DND-41 (cell line): ENCODE measurements around the gene HOXC10.

Experiments
- ATAC-seq: fragments of 200-7000 bp; cut with Tn5 transposase; 3 replicates; pipeline ENCODE4 v1.9.1; 2021; ENCODE audit warnings: low read depth; ENCODE audit not compliant: insufficient read depth
- DNase-seq: peaks from one replicate; pipeline ENCODE4 v3.0.0-alpha.2; 2020
- H2AFZ ChIP-seq: 2 replicates; pipeline ENCODE4 v1.6.0; 2012; ENCODE audit warnings: low read depth, low read length
- H3K27ac ChIP-seq: 2 replicates; pipeline ENCODE4 v1.5.1; 2012; ENCODE audit warnings: low read length, inconsistent platforms
- H3K27me3 ChIP-seq: fragments of 200-600 bp; sonication (generic); 2 replicates; pipeline ENCODE4 v1.6.0; 2012; ENCODE audit warnings: low read length, mild to moderate bottlenecking, inconsistent platforms; ENCODE audit not compliant: insufficient read depth, poor library complexity
- H3K36me3 ChIP-seq: 2 replicates; pipeline ENCODE4 v1.5.1; 2012; ENCODE audit warnings: low read length, inconsistent platforms; ENCODE audit not compliant: insufficient read depth
- H3K4me1 ChIP-seq: 2 replicates; pipeline ENCODE4 v1.5.1; 2012; ENCODE audit warnings: mild to moderate bottlenecking, low read length; ENCODE audit not compliant: insufficient read depth
- H3K4me2 ChIP-seq: 2 replicates; pipeline ENCODE4 v1.6.0; 2012; ENCODE audit warnings: mild to moderate bottlenecking, moderate library complexity, low read length, inconsistent platforms; ENCODE audit not compliant: insufficient read depth
- H3K4me3 ChIP-seq, 2 experiments: fragments of 200-600 bp in 1 of 2; shearing (Covaris generic) in 1 of 2; 2 replicates each; pipeline ENCODE4 v1.5.1; 2012 to 2016; ENCODE audit warnings: inconsistent platforms in 2 of 2, low read length in 2 of 2, mild to moderate bottlenecking in 2 of 2, low read depth in 1 of 2, moderate library complexity in 1 of 2
- H3K79me2 ChIP-seq: 2 replicates; pipeline ENCODE4 v1.6.0; 2012; ENCODE audit warnings: low read length, inconsistent platforms; ENCODE audit not compliant: insufficient read depth
- H3K9ac ChIP-seq: 2 replicates; pipeline ENCODE4 v1.6.0; 2012; ENCODE audit warnings: low read depth, mild to moderate bottlenecking, inconsistent platforms, low read length, moderate library complexity
- H3K9me3 ChIP-seq: 2 replicates; pipeline ENCODE4 v1.5.1; 2012; ENCODE audit warnings: low read length, moderate library complexity, mild to moderate bottlenecking, inconsistent platforms; ENCODE audit not compliant: insufficient read depth, severe bottlenecking
- H4K20me1 ChIP-seq: 2 replicates; pipeline ENCODE4 v1.6.0; 2012; ENCODE audit warnings: low read length; ENCODE audit not compliant: insufficient read depth
- EZH2 ChIP-seq: IDR thresholded peaks from 3 replicates; pipeline ENCODE4 v1.6.1; 2012; ENCODE audit warnings: borderline replicate concordance, low read depth, mild to moderate bottlenecking, moderate library complexity, low read length, inconsistent platforms; ENCODE audit not compliant: severe bottlenecking
- TF ChIP-seq, protein P1 (sequence below): IDR thresholded peaks from 2 replicates; pipeline ENCODE4 v1.5.1; 2012; ENCODE audit warnings: borderline replicate concordance, low read length, moderate library complexity, mild to moderate bottlenecking; ENCODE audit not compliant: poor library complexity, severe bottlenecking; ENCODE audit errors: extremely low read depth

The HOXC10 gene

GRCh38 chr12:53993162-53994008 lies 8.4 kb downstream of the HOXC10 start:
- Histone ChIP-seq H3K4me3 (no peak overlapping the region), H3K27me3 (peaks cover 75% of the 10 kb centered on the region), H4K20me1 (no peaks in the 10 kb centered on the region), H3K9ac (no peak overlapping the region), H3K9me3 (no peaks in the 10 kb centered on the region), H3K4me1 (peaks cover 31% of the 10 kb centered on the region), H3K27ac (no peak overlapping the region), H3K4me2 (no peak overlapping the region), H2AFZ (no peak overlapping the region), H3K36me3 (no peaks in the 10 kb centered on the region), H3K79me2 (no peaks in the 10 kb centered on the region)
- no peak for DNase-seq
- TF ChIP-seq EZH2, result no peak
- TF ChIP-seq, protein P1, sequence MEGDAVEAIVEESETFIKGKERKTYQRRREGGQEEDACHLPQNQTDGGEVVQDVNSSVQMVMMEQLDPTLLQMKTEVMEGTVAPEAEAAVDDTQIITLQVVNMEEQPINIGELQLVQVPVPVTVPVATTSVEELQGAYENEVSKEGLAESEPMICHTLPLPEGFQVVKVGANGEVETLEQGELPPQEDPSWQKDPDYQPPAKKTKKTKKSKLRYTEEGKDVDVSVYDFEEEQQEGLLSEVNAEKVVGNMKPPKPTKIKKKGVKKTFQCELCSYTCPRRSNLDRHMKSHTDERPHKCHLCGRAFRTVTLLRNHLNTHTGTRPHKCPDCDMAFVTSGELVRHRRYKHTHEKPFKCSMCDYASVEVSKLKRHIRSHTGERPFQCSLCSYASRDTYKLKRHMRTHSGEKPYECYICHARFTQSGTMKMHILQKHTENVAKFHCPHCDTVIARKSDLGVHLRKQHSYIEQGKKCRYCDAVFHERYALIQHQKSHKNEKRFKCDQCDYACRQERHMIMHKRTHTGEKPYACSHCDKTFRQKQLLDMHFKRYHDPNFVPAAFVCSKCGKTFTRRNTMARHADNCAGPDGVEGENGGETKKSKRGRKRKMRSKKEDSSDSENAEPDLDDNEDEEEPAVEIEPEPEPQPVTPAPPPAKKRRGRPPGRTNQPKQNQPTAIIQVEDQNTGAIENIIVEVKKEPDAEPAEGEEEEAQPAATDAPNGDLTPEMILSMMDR, result no peak
- no peak for ATAC-seq

DNA sequence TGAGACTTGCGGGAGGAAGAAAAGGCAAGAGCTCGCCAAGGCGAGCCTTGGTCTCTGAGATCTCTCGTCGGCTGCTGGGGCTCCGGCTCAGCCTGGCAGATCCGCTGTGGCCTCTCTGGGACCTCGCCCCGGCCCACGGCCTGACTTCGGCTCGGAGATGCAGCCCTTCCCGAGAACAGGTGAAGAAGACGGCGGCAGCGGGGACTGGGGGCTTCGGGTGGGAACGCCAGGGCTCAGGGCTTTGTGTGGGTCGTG lies 9.0 kb downstream of the HOXC10 start:
- H3K9me3 ChIP-seq, result no peaks in the 10 kb centered on the region
- DNase-seq (no peak), ATAC-seq (no peak)
- peaks cover 70% of the 10 kb centered on the region for H3K27me3 ChIP-seq
- H3K9ac ChIP-seq, result no peak overlapping the region
- no peak for TF ChIP-seq EZH2
- TF ChIP-seq, protein P1, result no peak
- H3K27ac ChIP-seq, result no peak overlapping the region
- H3K4me1 ChIP-seq, result peaks cover 26% of the 10 kb centered on the region
- no peak overlapping the region for H2AFZ ChIP-seq
- no peaks in the 10 kb centered on the region for H3K36me3 ChIP-seq
- no peaks in the 10 kb centered on the region for H3K79me2 ChIP-seq
- no peak overlapping the region for H3K4me2 ChIP-seq
- no peak overlapping the region for H3K4me3 ChIP-seq
- no peaks in the 10 kb centered on the region for H4K20me1 ChIP-seq

- Histone ChIP-seq H3K4me2 (no peak overlapping the region), H3K4me1 (peaks cover 21% of the 10 kb centered on the region), H3K27ac (no peak overlapping the region), H3K9me3 (no peaks in the 10 kb centered on the region), H3K4me3 (no peak overlapping the region), H2AFZ (no peak overlapping the region), H4K20me1 (no peaks in the 10 kb centered on the region), H3K79me2 (no peaks in the 10 kb centered on the region), H3K36me3 (no peaks in the 10 kb centered on the region), H3K9ac (no peak overlapping the region), H3K27me3 (peaks cover 65% of the 10 kb centered on the region)
- DNase-seq, result no peak
- TF ChIP-seq EZH2, result no peak
- TF ChIP-seq, protein P1, result no peak
- no peak for ATAC-seq
These were observed 9.5 kb downstream of the HOXC10 start for GRCh38 chr12:53994264-53995001.
